Frontal cortex (tissue), 4 donors: Measurements from ENCODE around the gene LAMA4. TPM values are rescaled to one million over a fixed set of nuclear protein-coding genes. Genes with fewer than 3 reads are reported as not detected.
"Not testable (repeated sequence)": the region's sequence is repeated elsewhere in the genome, so short reads cannot be mapped to it uniquely, and the experiment has no call there.

Experiments used
- DNase-seq, 2 donors: peaks; one replicate each; pipeline ENCODE4 v3.0.0; 2012; ENCODE audit warnings: low spot score in 2 of 2
- FAIRE-seq: peaks from 2 replicates; lab custom pipeline; 2012; peaks lifted over from hg19 to GRCh38; lab: Jason Lieb, UNC
- total RNA-seq: library from RNA; depleted of rRNA; stranded (reverse); fragments of >200 nt; gene quantifications from one replicate; pipeline ENCODE4 v1.2.3, GENCODE V29; 2014
- donor health status: control.
- donor health status: control.
- donor health status: control.

The LAMA4 gene
- total RNA-seq, 1 donor from 2014 or later = 24.1 TPM

DNA sequence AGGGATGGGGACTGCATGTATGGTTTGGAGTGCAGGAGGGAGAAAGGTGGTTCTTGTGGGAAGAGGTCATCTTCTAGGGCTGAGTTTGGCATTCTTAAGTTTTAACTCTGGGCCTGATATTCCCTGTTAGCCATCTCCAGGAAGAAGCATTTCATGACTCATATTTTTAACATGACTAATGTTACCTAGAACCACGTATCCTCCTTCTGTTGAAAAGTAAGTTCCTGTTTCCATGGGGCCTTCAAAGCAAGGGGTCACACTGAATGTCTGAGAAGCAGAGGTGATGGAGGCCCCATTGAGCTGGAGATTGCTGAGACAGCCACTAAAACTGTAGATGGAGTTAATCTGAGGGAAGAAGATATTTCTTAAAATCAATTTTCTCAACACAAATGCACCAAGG, 136.8 kb downstream of the LAMA4 start:
- no peak for FAIRE-seq

DNA sequence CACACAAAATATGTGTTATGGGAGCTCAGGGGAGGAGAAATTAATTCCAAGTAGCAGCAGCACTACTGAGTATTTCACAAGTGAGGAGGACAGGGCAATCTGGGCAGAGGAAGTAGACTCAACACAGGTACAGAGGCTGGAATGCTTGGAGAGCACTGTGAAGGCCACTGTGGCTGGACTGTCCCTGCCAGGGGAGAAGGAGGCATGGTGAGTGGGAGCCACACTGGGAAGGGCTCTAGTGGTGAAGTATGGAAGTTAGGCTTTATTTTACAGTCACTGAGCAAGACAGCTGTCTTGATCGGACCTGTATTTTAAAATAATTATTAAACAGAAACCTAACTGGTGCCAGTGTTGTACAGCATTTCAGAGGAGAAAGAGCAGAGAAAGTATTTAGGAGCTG, 138.1 kb downstream of the LAMA4 start:
- FAIRE-seq (no peak), DNase-seq (no peak)

More for the DNA sequence above, 136.8 kb downstream of the LAMA4 start:
- no peak for DNase-seq

DNA sequence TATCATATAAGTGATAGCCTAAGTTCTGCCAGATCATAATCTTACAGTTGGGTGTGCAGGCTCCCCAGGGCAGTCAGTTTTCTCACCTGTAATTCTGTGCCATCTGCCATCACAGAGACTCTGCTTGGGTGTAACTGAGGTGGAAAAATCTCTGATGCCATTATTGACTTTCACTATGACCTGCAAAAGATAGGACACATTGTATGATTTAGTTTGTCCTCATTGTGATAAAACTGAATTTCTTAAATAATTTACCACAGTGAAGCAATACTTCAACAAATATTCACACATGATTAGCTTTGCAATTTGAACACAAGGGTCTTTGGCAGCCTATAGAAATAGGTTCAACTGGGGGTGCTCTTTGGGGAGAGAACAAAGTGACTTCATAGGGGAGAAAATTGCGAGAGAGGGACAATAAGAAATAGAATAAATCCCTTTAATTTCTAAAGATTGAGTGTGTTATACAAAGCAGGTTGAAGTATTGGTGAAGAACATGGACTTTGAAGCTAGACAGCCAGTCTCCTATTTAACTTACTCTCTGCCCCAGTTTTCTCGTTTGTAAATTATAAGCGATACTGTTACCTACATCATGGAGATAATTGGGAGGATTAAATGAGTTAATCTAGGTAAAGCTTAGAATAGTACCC, 139.7 kb downstream of the LAMA4 start:
- FAIRE-seq (no peak), DNase-seq (no peak)

DNA sequence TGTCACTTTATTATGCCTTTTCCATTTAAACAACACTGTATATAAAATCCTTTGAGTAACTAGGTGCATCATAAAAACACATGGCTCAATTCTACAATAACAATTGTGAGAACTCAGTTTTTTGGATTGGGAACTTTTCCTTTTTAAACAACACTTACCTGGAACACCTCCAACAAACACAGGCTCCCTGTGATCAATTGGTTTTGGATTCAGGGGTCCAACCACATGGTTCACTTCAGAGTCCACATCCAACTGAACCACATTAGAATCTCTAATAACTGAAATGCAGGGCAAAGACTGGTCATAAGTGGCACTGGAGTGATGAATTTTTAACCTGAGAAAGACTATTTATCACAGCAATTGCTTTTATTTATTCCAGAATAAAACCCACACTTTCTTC, 140.4 kb downstream of the LAMA4 start:
- FAIRE-seq (no peak), DNase-seq (no peak)

DNA sequence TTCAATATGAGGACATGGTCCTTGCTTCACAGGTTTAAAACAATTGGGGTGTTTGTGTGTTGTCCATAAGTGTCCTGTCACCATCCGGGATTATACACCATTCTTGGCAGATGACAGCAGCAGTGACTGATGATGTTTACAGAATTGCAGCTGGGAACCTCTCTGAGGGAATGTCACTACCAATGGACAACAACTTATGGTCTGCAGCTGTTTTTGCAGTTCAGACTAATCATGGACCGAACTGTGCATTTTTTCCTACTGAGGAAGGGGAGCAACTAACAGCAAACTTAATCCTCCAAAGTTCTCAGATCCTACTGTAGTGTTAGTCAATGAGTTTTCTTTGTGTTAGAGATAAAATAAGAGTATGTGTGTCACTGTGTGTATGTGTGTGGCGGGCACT, 140.9 kb downstream of the LAMA4 start:
- DNase-seq (no peak), FAIRE-seq (no peak)

DNA sequence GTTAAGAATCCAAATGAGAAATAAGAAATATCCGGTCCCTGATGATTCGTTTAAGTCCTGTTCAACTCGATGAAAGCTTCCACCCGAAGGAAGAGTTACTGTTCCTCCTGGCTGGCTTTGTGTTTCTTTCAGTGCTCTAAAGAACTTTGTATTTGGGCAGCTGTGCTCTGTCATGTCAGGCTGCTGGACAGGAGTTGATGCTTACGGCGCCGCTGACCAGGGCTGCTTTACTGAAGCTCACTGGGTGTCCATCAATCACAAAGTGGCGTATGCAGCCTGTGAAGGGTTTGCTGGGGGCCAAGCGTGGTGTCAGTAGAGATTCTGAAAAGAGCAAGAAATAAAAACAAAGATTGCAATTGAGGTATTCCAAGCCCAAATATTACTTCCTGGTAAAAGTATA, 145.1 kb downstream of the LAMA4 start:
- FAIRE-seq (no peak), DNase-seq (no peak)

DNA sequence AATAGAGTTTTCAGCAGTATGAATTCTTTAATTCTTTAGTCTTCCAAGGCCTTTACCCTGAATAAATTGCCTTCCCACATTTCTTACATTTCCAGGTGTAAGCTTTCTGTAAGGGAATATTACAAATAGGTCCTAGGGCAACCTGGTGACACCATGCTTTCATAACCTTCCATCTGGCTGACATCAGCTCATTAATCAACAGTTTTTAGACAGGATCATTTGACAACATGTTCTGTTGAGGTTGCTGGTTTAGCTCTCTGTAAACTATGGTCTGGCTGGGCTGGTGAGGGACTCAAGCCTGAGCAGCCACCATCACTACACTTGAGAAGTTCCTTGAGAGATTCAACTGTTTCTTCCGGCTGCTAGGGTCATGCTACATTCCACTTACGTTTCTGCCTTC, 147.8 kb downstream of the LAMA4 start:
- no peak for DNase-seq

DNA sequence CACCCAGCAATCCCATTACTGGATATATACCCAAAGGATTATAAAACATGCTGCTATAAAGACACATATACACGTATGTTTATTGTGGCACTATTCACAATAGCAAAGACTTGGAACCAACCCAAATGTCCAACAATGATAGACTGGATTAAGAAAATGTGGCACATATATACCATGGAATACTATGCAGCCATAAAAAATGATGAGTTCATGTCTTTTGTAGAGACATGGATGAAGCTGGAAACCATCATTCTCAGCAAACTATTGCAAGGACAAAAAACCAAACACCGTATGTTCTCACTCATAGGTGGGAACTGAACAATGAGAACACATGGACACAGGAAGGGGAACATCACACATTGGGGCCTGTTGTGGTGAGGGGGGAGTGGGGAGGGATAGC, 148.3 kb downstream of the LAMA4 start:
- FAIRE-seq, DNase-seq: not testable (repeated sequence)

More for the DNA sequence above, 147.8 kb downstream of the LAMA4 start:
- no peak for FAIRE-seq

DNA sequence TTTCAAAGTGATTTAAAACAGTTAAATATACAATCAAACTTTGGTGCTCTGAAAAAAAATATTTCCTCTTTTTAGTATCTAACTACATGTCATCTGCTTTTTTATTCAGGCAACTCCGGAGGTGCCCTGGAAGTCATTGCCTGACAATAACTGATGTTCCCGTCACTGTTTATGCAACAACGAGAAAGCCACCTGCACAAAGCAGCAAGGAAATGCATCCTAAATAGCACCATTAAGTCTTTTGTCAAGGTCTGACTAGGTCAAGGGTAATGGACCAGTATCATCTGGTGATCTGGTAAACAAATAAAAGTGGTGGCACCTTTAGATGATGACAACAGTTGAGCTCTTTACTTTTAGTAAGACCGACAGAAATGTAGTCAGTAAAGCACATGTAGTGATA, 153.8 kb downstream of the LAMA4 start:
- no peak for DNase-seq
- no peak for FAIRE-seq

DNA sequence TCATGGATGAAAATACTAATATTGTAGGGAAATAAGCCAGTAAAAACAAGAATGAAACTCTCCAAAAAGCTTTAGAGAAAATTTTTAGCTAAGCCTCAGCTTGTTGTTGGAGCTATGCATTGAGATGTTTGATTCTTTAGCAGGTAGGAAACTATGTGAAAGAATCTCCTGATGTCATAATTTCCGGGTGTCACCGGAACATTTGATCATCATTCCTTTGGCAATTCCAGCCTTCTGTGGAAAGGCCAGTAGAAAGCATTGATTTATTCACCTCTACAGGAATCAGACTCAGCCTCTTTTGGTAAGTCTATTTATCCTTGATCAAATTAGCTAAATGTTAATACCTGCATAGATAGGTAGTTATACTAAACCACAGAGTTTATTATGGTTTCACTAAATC, 157.5 kb downstream of the LAMA4 start:
- FAIRE-seq (no peak), DNase-seq (no peak)

DNA sequence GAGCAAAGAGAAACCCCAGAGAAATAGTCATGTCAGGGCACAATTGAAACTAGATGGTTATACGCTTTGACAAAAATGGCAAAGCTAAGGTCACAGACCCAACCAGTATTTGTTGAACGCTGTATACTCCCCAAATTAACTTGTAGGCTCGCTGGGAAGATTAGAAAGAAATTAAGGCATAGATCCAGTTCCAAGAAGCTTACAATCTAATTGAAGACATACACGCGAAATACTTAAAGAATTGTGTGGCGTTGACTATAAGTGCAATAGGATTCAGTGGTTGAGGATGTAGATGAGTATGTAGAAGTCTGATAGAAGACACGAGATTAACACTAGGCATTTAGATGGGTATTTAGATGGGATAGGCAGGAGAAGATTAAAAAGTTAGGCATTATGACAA, 166.5 kb downstream of the LAMA4 start:
- no peak for FAIRE-seq
- DNase-seq = no peak

DNA sequence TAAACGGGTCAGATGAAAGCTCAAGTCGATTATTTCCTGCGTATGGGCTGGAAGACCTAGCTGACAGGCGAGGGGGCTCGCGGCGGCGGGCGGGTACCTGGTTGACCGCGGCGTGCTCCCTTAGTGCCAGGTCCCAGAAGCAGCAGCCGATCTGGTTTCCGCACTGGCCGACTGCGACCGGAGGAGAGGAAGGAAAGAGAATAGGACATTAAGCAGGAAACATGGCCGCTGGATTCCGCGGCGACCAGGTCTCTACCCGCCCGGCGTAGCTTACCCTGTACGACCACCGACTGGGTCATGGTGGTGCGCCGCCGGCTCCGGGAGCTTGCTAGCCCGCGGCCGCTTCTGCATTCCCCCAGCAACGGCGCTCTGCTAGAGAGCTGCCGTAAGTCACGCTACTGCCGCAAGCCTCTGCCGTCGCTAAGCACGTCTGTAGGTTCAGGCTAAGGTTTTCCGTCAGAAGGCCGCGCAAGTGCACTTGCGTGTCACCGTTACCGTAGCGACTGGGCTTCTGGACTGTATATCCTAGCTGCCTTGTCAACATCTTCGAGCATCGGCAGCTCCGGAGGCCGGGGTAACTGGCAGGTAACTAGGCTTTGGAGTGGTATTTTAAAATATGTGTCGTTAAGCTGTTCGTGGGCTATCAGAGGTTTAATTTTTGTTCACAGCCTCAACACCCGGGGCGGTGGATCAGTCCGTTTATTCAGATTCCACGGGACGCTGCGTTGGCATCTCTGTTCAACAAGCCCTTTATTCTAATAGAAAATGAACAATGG, 167.0 kb downstream of the LAMA4 start, which contains the start of the genes FAM229B and TUBE1:
Gene FAM229B, plus strand, starts transcription at position 456 of the 776 bp plus-strand sequence. CDS start 11,693 bp downstream, outside the sequence.
Gene TUBE1, minus strand, starts transcription at position 347 of the 776 bp plus-strand sequence. Its CDS starts 48 bp downstream, at position 299.
- FAIRE-seq (no peak), DNase-seq (peak; percentile 49 to 67)

DNA sequence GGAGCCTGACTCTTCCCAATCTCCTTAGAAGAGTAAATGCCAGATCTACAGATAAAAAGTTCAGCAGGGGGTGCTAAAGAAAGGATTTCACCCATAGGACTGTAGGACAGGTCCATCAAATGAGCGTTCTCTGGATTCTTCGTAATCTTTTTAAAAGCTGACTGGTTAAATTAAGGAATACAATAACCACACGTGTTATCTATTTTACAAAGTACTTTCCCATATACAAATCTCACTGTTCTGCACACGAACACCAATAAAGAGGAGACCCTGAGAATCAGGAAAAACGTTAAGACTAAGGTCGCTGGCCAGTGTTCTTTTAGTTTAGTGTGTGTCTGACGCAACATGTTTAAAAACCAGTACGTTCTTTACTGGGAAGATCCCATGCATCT, 167.6 kb downstream of the LAMA4 start:
- FAIRE-seq (no peak), DNase-seq (peak in 1 of 2 donors; percentile 23)

DNA sequence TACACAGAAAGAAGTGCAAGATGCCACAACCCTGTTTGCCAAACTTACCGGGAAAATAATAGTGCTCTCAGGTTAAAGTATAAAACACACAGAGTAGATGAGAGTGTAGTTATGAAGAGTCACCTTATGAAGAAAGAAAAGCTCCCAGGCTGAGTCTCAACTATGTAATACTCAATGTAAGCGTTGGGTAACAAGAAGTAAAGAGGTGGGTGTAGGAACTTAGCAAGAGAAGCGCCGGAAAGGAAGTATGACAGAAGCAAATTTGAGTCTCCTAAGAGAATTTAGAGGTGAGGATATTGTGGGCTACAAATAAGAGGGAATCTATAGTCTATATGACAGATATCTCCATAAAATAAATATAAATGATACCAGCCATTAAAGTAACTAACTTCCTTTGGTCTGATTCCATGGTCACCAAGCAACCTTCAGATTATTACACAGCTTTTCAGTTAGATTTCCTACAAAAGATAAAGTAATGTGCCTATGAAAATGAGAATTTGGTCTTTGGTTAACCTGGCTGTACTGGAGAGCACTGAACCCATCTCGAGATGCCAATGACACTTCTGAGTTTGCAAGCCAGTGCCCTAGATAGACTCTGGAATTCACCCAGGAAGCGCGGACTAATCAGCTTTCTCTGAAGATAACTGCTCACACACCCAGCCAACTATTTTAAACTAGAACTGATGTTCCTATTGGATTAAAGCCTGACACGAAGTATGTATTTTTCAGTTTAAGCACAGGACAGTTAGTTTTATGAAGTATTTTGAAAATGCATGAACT, 168.9 kb downstream of the LAMA4 start:
- DNase-seq (no peak), FAIRE-seq (no peak)

DNA sequence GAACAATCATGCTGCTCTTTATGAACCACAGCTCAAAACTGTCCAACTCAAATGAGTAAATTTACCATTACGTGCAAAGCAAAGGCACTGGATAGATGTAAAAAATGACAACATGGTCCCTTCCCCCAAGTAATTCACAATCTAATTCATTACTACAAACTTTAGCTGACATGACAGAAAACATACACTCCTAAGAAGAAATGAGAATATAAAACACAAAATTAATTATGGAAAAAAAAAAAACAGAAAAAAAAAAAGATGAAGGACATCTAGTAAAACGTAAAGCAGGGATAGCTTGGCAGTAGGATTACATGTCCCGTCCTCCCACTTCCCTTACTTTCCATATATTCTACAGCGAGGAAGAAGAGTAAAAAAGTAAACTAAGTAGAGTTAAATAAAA, 172.8 kb downstream of the LAMA4 start:
- DNase-seq = no peak
- FAIRE-seq = no peak

DNA sequence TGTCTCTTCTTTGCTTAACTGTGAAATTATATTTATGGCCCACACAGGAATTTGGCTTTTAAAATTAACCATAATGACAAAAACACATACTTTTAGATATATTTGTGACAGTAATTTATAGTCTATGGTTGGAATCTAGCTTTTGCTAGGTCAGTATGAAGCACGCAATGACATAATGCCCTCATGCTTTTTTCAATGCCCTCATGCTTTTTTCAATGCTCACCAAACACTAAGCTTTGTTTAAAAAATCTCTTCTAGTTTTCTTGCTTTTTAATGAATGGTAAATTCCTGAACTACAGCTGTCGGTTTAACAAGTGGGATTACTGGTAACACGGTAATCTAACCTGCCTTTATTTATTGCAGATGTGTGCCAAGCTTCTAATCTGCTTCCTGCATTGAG, 187.8 kb downstream of the LAMA4 start:
- DNase-seq (no peak), FAIRE-seq (no peak)

DNA sequence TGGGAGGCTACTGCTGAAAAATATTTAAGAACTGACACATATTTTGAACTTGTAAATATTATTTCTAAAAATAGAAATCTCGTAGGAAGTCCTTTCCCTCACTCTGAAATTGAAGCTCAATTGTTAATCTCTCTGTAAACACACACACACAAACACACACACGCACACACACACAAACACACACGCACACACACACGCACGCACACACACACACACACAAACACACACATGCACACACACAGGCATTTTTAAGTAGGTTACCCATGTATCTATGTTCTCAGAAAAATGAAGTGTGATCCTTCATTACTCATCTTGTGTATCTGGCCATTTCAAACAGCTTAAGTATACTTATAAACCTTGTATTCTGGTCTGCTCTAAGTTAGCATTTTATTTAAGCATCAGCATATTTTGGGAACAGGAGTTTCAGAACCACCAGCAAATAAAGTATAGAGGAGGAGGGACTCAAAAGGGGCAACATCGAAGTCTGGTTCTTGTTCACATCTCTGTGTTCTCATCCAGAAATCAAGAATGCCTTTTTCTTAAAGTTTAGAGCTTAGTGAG, 188.9 kb downstream of the LAMA4 start:
- DNase-seq (no peak), FAIRE-seq (no peak)

DNA sequence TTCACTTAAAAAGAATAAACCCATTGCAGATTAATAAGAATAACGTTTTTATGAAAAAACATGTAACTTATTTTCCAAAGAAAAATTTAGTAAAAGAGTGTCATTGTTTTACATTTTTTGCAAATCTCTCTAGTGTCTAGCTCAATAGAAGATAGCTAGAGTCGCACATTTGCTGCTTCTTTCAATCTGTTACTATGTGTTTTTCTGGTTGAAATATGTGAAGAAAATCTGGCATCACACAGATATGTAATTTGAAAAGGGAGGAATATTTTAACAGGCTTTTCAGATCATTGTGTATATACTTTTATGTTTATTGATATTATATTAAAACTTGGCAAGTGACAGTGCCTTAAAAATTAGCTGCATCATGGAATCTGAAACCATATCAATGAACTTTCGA, 191.4 kb downstream of the LAMA4 start:
- DNase-seq = no peak
- no peak for FAIRE-seq

DNA sequence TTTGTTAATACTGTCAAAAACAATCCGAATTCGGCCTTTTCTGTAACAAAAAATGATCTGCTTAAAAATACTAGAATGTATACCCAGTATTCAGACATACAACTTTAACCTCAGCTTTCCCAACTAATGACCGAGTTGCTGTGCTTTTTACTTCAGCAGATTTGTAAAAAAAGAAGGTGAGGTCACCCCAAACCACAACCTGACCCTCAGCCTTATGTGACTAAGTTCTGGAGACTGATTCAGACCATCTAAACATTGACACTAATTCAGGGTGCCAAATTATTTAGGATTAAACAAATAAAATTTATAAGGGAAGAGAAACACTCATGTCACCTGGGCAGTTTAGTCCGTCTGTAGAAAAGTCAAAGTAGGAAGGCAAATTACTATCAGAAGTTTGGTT, 192.8 kb downstream of the LAMA4 start:
- FAIRE-seq = no peak
- no peak for DNase-seq
